Colon (tissue), 2 donors: ENCODE data around the gene HIGD1B.

Source experiments
- FAIRE-seq: peaks from 2 replicates; lab custom pipeline; 2012; peaks lifted over from hg19 to GRCh38; lab: Jason Lieb, UNC
- donor health status: control.
- donor health status: control.

Gene HIGD1B

DNA sequence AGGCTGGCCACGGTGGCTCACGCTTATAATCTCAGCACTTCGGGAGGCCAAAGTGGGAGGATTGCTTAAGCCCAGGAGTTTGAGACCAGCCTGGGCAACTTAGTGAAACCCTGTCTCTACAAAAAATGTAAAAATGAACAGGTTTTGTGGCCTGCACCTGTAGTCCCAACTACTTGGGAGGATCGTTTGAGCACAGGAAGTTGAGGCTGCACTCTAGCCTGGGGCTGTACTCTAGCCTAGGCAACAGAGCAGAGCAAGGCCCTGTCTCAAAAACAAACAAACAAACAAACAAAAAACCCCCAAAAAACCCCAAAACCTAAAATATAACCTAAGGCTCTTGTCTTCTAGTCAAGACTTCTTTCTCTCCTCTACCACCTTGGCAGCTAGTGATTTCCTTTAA, 7.4 kb upstream of the HIGD1B start:
- no peak for FAIRE-seq

DNA sequence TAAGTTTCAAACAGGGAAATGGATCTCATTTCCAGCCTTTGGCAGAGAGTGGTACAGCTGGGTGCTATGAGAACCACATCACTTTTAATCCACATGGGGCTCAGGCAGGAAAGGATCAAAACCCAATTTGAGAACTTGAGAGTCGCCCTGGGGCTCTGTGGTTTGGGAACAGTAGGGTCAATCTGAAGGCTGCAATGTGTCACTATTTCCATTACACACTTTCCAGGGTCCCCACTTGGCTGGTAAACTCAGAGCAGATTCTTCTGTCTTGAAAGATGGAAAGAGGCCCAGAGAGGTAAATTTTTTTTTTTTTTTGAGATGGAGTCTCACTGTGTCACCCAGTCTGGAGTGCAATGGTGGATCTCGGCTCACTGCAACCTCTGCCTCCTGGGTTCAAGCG, 6.7 kb upstream of the HIGD1B start:
- no peak for FAIRE-seq

DNA sequence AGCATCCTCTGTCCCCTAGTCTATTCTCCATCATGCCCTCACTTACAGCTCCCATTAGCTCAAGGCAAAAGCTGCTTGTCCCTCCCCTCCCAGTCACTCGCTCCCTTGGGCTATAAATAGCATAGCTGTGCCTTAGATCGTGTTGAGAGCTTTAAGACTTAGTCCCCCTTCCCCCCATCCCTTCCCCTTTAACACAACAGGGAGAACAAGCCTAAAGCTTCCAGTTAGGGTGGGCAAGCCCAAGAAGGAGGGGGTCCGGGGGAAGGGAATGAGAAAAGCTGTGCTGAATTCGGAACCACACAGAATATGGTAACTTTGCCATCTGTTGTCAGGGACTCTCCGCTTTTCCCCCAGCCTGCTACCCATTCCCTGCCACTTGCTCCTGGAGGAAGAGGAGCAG, 4.9 kb upstream of the HIGD1B start:
- no peak for FAIRE-seq

DNA sequence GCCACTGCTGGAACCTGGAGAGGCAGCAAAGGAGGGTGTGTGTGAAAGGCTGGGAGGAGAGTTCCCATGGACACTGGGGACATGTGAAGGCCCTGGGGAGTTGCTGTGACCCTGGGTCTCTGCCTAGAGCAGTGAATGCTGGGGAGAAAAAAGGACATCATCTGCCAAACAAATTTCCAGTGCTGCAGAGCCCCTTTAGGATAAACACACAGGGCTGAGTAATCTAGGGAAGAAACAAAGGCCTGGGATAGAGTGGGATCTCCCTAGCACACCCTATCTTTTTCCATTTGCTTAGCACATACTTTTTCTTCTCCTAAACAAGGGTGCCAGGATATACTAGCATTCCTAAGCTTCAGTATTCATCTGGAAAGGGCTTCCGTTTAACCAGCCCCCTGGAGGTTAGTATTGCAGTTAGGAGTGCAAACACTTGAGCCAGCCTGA, 3.3 kb upstream of the HIGD1B start:
- FAIRE-seq: no peak

DNA sequence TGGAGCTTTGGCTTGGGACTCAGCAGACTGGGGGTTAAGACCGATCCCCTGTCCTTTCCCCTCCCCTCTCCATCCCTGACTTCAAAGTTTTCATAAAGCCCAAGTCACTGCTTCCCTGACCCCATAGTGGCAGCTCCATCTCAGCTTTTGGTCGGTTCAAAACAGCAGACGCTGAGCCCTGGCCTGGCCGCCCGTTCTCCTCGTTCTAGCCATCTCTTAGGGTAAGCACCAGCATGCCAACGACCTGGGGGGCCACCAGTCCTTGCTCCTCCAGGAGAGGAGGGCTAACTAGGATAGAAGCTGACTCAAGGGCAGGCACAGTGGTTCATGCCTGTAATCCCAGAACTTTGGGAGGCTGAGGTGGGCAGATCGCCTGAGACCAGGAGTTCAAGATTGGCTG, 1.5 kb upstream of the HIGD1B start:
- FAIRE-seq: no peak

DNA sequence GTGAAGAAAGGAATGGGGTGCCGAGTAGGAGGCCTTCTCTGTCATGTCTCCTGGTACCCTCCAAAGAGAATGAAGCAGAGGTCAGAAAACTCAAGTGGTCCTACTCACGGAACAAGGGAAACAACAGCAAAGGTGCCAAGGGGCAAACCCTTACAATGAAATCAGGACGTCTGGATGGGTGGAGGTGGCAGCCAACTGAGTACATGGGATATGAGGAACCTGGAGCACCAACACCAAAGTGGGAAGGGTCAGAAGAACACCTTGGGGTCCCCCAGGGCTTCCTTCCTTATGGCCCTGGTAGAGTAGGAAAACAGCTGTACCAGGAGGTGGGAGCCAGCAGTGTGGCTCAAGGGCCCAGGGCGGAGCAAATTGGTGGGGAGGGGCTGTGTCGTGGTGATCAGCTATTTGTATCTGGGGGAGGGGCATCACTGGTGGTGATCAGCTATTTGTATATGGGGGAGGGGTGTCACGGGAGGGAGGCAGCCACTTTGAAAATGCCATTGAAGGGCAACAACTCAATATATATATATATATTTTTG, 643 bp downstream of the HIGD1B start:
- no peak for FAIRE-seq

DNA sequence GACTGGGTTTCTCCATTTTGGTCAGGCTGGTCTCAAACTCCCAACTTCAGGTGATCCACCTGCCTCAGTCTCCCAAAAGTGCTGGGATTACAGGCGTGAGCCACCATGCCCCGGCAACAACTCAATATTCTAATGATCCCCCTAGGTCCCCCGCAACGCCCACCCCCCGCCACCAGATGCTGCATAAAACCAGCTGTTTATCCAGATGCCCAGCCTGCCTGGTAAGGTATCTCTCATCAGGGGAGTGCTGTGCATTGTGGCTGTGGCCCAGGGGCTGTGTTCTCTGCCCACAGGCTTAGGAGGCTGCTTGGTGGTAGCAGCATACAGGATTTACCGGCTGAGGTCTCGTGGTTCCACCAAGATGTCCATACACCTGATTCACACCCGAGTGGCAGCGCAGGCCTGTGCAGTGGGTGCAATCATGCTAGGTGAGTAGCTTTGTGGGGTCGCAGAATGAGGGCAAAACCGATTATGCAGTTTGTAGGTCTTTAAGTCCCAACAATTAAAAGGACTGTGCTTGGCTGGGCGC, 1.3 kb downstream of the HIGD1B start:
- no peak for FAIRE-seq

DNA sequence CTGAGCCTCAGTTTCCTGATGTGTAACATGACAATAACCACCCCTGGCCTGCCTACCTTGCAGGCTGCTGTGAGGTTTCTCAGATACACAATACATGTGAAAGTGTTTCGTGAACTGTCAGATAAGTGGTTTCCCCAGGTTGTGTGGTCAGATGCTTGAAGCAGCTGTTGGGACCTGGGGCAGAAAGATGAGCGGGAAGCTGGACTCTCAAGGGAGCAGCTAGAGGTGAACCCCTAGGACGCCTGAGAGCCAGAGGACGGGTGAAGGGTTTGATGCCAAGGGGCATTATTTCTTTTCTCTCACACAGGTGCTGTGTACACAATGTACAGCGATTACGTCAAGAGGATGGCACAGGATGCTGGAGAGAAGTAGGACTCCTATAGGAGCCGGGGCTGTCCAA, 2.3 kb downstream of the HIGD1B start:
- no peak for FAIRE-seq

DNA sequence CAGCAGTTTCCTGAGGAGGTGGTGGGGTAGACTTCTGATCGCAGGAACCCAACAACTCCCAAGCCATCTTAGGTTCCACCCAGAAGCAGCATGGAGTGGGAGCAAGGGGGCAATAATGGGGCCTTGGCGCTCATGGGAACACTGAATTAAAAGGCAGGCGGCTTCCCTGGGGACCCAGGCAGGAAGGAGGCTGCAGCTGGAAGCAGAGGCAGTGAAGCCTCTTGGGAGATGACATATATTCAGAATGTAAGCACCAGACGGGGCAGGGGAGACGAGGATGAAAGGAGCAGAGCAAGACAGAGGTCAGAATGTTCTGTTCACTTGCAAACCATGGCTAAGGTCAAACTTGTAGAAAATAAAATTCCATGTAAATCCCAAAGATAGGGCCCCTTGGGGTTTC, 2.9 kb downstream of the HIGD1B start:
- no peak for FAIRE-seq

DNA sequence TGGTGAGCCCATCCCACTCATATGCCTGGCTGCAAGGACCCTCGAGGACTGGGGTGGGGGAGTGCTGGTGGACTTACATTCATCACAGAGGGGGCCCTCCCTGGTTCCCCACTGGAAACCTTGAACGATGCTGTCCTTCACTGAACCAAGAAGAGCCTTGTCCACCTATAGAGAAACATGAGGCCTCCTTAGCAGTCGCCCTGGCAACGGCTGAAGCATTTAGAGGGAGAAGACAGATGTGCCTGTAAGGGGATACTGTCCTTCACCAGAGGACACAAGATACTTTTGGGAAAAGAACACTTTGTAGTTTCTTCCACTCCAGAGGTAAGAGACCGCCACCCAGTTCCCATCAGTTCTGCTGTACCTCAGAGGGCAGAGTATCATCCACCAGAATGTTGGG, 6.5 kb downstream of the HIGD1B start:
- FAIRE-seq: no peak

DNA sequence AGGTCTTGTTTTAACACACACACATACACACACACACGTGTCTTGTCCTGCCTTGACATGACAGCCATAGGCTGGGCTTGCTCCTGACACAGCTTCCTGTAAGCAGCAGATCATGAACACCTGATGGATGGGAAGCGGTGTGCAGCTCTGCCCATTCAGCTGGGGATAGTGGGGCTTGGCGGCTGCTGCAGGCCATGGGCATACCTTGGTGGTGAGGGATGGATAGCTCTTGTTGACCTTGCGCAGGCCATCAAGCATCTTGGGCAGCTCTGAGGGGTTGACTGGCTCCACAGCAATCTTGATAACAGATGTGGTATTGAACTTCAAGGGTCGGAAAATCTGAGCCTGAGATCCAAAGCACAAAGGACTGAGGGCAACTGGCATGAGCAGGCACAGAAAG, 12.0 kb downstream of the HIGD1B start:
- no peak for FAIRE-seq

DNA sequence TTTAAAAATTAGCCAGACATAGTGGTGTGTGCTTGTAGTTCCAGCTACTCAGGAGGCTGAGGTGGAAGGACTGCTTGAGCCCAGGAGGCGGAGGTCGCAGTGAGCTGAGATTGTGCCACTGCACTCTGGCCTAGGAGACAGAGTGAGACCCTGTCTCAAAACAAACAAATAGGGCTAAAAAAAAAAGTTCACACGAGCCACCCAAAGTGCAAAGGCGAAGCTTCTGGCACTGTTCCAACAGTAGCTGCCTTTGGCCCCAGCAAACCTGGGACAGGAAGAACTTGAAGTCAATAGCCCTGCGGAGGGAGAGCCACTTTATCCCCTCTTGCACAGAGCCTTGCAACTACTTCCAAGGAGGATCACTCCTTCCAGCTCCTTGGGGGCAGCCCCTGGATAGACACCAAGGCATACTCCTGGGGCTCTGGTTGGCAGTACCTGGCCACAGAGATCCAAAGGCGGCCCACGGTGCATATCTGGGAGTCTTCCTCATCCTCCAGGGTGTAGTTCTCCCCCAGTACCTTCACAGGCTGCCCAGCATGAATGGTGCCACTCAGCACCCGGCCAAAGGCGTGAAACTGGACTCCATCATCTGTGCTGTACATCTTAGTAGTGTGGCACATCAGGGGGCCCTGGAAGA, 14.7 kb downstream of the HIGD1B start:
- no peak for FAIRE-seq

DNA sequence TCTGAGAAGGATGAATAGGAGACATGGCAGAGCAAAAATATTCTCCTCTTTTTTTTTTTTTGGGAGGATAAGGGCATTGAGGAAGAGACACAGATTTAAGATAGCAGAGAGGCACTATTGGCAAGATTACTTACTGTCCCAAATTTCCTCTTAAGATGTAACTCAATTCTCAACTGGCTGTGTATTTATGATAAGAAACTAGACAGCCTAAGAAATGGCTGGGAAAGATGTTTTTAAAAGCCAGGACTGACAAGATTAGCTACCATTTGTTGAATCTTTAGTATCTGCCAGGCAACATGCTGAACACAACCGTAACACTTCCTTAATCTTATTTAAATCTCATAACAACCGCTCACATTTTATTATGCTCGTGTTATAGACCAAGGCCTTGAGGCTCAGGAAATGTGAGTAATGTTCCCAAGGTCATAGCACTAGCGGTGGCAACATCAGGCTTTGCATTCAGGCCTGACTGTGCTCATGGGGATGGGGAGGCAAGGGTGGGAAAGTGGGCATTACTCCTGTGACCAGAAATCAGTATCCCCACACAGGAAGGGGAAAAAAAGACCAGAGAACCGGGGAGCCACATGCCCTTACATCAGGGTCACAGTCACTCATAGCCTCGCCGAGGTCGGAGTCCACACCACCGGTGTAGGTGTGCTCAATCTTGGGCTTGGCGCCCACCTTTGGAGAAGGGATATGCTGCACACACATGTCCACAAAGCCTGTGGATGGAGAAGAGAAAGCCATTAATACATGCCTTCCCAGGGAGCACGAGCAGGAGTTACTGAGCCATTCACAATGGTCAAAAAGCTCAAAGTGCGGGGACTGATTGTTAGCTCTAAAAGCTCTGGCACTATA, 15.6 kb downstream of the HIGD1B start:
- no peak for FAIRE-seq

DNA sequence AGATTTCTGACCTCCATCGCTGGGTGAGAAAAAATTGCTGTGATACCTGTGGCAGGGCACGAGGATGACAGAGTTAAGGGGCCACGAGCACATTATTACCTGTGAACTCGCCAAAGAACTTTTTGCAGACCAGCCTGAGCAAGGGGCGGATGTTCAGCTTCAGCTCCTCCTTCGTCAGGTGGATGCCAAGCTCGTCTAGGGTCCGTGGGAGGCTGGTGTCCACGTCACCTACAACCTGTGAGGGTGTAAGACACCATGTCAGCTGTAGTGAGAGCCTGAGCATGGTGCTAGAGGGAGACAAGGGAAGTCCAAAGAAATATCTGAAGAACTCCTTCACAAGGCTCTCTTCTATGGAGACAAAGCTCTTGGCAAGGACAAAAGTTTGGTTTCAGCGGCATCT, 17.1 kb downstream of the HIGD1B start:
- FAIRE-seq: no peak

DNA sequence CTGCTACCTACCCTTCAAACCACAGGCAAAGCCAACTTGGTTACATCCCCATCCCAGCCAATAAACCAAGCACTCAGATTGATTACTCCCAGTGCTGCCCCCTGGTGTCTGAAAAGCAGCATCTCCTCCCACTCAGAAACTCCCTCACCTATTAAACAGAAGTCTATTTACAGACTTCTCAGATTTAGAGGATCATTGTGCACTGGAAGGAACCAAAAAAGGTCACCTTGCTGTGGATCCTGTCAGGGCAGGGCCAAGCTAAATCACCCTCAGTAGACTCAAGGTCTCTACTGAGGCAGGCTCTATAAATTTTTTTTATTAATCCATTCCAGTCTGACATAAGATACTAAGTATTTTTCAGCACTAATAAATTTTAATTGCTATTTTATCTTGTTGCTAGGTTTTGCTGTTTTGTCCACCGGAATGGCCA, 17.6 kb downstream of the HIGD1B start:
- no peak for FAIRE-seq

DNA sequence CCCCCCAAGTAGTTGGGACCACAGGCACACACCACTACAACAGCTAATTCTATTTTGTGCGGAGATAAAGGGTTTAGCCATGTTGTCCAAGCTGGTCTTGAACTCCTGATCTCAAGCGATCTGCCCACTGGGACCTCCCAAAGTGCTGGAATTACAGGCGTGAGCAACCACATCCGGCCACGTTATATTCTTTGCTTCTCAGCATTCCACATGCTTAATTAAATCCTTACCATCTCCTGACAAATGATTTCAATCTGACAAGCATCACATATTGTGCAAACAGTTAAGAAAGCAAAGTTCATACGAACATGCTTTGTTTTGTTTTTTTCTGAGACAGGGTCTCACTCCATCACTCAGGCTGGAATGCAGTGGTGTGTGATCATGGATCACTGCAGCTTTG, 18.2 kb downstream of the HIGD1B start:
- no peak for FAIRE-seq

DNA sequence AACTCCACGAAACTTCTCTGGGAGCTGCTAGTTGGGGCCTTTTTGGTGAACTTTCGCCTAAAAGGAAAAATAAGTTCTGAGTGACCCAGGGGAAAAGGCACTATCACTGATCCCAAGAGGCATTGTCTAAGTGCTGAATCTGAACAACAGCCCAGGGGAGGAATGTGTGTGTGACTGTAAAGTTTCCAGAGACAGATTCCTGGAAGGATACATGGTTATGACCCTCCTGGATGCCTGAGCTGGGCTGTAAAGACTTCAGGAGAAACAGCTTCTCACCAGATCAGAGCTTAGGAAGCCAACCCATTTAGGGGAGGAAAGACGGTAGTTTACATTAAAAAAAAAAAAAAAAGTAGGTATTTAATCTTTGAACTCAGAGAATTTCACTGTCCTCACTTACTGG, 20.2 kb downstream of the HIGD1B start:
- no peak for FAIRE-seq

DNA sequence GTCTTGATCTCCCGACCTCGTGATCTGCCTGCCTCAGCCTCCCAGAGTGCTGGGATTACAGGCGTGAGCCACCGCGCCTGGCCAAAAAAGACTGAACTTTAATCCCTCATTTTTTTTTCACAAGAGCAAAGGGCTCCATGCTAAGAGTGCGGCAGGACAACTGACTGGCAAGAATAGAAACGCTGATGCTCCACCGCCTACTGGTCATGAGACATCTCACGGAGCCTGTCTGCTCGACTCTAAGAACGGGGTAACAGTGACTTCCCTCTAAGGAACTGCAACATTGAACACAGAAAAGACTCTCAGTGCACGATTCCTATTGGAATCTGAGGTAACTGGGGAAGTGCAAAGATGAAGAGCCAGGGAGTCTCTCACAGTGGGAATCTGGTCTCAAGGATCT, 23.9 kb downstream of the HIGD1B start:
- no peak for FAIRE-seq

DNA sequence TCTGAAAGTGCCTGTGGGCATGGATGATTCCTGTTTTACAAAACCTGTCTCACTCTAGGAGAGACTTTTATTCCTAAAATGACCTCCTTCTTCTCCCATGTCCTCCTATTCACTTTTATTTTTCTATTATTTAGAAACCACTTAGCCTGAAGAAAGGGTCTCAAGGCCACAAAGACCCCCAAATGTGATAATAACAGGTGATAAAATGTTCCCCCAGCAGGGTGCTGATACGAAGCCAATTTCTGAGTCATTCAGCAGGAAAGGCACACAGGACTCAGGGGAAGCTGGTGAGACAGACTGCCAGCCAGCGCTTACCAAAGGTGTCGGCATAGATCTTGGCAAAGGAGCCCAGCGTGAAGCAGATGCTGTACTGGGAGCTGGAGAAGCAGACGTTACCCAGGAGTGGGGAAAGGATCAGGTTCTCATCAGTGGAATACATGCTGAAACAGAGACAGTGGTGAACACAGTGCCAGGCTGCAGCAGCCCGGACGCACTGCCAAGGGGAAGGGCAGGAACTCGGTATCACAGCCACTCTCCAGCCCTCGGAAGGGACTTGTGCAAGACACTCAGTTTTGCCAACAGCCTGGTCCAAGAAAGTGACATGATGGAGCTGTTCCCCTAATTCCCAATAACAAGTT, 24.6 kb downstream of the HIGD1B start:
- FAIRE-seq: no peak

DNA sequence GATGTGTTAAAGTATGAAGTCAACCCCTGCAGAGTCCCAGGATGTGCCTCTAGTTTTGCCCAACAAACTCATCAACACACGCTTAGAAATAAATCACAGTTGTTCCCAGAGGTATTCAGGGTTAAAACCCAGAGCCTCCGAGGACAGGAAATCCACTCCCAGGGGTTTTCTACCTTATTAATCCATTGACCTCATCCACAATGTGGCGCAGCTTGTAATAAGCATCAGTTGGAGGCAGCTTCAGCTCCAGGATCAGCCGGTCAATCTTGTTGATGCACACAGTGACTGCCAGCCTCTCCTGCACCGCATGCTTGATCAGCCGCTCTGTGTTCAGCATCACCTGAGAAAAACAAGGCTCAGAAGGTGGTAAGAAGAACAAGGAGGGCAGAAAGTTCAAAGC, 28.1 kb downstream of the HIGD1B start:
- FAIRE-seq: no peak

DNA sequence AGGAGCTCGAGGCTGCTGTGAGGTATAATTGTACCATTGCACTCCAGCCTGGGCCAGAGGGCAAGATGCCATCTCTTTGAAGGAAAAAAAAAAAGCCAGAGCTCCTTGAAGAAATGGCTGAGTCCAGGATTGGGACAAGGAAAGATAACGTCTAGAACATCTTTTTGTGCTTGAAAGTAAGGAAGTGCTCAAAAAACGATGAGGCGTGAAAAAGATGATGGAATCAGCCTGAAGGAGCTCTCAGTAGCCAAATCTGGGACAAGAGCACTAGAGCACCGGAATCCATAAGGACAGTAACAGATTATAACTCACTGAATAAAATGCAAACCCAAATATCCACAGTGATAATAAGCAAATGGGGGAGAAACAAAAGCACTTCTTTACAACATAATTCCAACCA, 29.4 kb downstream of the HIGD1B start:
- no peak for FAIRE-seq

DNA sequence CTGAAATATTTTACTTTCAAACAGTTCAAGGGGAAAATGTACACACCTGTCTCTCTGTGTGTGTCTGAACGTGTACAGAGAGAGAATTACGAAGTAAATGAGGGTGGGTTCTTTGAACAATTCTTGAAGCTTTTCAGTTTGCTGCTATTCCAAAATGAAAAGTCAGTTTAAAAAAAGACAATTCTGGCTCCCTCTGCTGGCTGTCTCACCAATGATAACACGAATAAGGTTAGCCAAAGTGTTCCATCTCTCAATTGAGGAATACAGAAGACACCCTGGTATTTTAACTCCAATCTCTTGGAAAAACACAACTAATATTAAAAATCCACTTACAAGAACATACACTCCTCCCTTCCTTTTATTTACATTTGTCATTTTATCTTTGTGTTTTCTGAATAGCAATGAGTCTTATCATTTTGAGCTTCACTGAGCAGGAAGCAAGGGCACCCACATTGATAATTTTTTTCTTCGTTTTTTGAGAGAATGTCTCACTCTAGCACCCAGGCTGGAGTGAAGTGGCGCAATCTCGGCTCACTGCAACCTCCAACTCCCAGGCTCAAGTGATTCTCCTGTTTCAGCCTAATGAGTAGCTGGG, 31.0 kb downstream of the HIGD1B start:
- FAIRE-seq: no peak
